Stimulated activated CD4-positive, alpha-beta T cell treated with anti-CD3 and anti-CD28 coated beads, TNF-alpha, amount 100 ng/mL, for 4 hours (primary cell): ENCODE data around the gene TRIM54.
"Not testable (repeated sequence)": the region's sequence is repeated elsewhere in the genome, so short reads cannot be mapped to it uniquely, and the experiment has no call there.

Experiments used
- DNase-seq, 3 experiments: peaks; one replicate each; pipeline ENCODE4 v3.0.0-alpha.2; 2020; ENCODE audit warnings: low read depth in 3 of 3

Gene TRIM54

DNA sequence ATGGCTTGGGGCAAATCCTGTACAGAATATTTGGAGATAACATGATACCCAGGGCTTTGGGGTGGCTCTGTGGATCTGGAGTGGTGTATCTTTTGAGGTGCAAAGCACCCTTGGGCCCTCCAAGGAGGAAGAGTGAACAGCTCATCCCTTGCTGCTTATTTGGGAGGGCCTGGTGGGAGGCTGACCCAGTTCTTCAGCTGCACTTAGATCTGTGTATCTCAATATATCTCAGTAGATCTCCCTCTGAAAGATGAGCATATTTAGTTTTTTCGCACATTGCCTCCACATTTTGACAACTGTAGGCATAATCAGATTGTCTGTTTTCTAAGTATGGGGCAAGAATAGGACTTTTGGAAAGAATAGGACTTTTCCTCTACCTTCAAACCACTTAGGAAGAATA is 2.8 kb downstream of the TRIM54 start:
- DNase-seq = no peak

DNA sequence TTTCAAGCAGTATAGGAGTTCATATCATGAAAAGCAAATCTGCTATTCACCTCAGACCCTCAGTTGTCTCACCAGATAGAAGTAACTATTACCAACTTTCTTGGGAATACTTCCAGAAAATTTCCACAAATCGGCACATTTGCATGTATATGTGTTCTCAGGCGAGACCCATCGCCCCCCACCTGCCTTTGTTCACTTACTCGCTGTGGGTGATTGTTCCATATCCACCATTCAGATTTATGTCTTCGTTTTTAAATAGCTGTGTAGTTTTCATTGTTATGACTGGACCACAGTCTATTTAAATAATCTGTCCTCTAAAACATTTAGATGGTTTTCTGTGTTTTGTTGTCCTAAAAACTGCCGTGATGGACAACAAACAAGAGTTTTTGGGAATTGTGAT is 3.3 kb downstream of the TRIM54 start:
- no peak for DNase-seq

- no peak for DNase-seq
Observed at GRCh38 chr2:27288610-27289009, 6.4 kb downstream of the TRIM54 start.

DNA sequence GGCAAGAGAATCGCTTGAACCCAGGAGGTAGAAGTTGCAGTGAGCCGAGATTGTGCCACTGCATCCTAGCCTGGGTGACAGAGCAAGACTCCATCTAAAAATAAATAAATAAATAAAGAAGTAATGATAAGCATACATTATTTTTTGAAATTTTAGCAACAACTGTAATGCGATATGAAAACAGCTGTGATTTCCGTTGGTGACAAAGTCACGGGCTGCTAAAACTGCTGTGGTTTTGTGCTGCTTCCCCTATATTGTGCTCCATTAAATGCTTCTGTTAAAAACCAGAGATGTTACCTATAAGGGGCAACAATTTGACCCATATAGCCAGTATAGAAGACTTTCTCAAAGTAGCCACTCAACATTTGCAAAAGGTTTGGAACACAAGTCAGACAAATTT is 8.3 kb downstream of the TRIM54 start:
- no peak for DNase-seq

DNA sequence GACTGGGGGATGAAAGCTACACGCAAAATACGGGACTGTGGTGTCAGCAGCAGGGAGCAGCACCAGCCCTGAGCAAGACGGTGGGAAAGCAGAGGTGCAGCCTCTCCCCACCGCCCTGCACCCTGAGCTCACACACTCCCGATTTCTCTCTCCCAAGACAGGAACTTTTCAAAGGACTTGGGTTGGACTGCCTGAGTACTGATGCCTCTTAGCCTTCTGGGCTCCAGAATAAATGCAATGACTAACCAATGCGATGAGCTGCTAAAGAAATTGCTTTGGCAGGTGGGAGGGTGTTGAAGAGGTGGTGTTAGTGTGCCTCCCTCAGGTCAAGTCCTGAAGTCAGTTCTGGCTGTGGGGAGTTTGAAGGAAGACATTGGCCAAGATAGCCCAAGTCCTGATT is 9.6 kb downstream of the TRIM54 start:
- DNase-seq = no peak

DNA sequence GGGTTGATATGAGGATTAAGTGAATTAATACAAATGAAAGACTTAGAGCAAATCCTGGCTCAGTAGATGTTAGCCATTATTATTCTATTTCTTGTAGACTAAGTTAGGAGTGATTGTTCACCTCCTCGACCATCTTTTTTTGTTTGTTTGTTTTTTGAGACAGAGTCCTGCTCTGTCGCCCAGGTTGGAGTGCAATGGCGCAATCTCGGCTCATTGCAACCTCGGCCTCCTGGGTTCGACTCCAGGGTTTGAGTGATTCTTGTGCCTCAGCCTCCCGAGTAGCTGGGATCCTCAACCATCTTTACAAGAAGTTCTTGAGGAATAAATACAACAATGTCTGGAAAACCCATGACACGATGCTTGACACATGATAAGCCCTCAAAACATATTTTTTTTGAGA is 12.7 kb downstream of the TRIM54 start:
- DNase-seq = no peak

- no peak for DNase-seq
Observed at GRCh38 chr2:27296481-27296880, 14.3 kb downstream of the TRIM54 start.

GRCh38 chr2:27297195-27297594 is 15.0 kb downstream of the TRIM54 start:
- no peak for DNase-seq

DNA sequence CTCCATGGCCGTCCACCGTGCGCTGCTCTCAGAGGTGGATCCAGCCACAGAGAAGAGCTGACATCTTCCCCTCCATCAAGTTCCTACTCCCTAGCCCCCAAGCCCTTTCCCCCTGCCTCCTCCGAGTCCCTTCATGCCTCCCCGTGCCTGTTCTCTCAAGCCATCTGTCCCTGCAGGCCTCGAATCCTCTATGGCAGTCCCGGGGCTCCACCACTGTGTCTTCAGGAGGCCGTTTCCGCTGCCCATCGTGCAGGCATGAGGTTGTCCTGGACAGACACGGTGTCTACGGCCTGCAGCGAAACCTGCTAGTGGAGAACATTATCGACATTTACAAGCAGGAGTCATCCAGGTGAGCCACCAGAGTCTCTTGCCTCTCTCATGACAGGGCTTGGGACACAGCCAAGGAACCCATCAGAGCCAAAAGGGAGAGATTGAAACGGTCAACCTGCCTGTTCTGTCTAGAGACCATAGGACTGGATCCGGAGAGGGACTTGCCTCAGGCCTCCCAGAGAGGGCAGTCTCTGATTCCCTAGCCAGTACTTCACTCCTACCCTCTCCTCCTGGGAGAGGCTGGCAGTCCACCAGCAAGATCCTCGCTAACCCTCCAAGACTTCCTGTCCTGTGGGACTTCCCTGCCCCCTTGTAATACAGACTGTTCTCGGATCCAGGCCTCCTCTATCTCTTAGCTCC is 16.3 kb downstream of the TRIM54 start:
- no peak for DNase-seq

GRCh38 chr2:27300606-27301005 is 18.4 kb downstream of the TRIM54 start:
- not testable (repeated sequence) for DNase-seq

DNA sequence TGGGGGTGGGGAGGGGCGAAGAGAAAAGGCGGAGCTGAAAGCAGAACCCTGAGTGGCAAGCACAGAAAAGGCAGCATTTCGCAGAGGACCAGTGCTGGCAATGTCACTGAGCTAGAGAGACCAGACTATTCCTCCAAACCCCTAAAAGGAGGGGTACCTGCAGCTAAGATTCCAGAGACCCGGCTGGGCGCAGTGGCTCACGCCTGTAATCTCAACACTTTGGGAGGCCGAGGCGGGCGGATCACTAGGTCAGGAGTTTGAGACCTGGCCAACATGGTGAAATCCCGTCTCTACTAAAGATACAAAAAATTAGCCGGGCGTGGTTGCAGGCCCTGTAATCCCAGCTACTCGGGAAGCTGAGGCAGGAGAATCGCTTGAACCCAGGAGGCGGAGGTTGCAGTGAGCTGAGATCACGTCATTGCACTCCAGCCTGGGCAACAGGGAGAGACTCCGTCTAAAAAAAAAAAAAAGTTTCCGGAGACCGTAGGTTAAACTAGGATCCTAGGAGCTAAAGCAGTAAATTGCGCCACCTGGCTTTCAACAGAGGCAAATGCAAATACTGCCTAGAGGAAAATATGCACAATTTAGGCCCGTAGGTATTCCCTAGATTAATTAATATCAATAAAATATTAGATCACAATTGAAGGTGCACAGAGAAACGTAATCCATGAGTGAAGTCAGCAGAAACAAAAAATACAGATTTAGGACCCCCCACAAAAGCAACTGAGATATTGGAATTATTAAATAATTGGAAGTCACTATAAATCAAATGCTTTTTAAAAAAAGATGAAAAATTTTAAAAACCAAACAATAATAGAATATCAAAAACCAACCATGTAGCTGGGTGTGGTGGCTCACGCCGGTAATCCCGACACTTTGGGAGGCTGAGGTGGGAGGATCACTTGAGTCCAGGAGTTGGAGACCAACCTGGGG is 21.1 kb downstream of the TRIM54 start:
- peak in 1 of 3 experiments; percentile 28 for DNase-seq

GRCh38 chr2:27304488-27305240 is 22.4 kb downstream of the TRIM54 start:
- DNase-seq = no peak

GRCh38 chr2:27305516-27305915 is 23.3 kb downstream of the TRIM54 start:
- no peak for DNase-seq

DNA sequence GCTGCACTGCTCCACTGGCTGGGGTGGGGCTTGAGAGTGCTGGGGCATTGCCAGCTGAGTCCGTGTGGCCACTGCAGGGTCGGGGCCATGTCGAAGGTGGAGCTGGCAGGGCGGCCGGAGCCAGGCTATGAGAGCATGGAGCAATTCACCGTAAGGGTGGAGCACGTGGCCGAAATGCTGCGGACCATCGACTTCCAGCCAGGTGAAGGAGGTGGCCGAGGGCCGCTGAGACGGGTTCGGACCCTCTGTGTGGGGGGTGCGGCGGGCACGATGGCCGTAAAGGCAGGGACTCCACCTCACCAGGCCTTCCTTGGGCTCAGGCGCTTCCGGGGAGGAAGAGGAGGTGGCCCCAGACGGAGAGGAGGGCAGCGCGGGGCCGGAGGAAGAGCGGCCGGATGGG is 23.9 kb downstream of the TRIM54 start:
- DNase-seq = no peak

- DNase-seq = peak in 1 of 3 experiments; percentile 26
Observed at GRCh38 chr2:27306573-27307286, 24.5 kb downstream of the TRIM54 start.

GRCh38 chr2:27307287-27307544 is 25.0 kb downstream of the TRIM54 start:
- no peak for DNase-seq

GRCh38 chr2:27307545-27308358 is 25.5 kb downstream of the TRIM54 start:
- DNase-seq = no peak

GRCh38 chr2:27308359-27308881 is 26.2 kb downstream of the TRIM54 start, which contains the start of gene UCN:
Gene UCN, minus strand, starts transcription at chr2:27308445. Its CDS starts 550 bp downstream, at chr2:27307895.
- DNase-seq = no peak

- DNase-seq = no peak
Observed at GRCh38 chr2:27309651-27310050, 27.4 kb downstream of the TRIM54 start.

DNA sequence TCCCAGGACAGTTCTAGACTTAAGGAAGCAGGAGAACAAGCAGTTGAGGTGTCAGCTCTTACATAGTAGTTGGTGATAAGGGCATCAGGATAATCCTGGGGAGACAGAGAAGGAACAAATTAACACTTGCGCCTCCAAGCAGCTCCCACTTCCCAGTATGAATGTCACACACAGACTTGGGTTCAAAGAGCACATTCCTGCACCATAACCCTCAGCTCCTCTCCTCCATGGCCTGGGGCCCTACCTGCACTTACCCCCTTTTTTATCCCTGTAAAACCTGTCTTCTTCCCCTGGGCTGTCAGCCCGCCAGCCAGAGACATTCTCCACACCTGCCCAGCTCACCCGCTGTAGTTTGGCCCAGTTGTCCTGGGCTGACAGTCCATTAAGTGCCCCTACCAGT is 29.9 kb downstream of the TRIM54 start:
- DNase-seq = no peak
